ENCODE results near the gene LRMDA.

DNA sequence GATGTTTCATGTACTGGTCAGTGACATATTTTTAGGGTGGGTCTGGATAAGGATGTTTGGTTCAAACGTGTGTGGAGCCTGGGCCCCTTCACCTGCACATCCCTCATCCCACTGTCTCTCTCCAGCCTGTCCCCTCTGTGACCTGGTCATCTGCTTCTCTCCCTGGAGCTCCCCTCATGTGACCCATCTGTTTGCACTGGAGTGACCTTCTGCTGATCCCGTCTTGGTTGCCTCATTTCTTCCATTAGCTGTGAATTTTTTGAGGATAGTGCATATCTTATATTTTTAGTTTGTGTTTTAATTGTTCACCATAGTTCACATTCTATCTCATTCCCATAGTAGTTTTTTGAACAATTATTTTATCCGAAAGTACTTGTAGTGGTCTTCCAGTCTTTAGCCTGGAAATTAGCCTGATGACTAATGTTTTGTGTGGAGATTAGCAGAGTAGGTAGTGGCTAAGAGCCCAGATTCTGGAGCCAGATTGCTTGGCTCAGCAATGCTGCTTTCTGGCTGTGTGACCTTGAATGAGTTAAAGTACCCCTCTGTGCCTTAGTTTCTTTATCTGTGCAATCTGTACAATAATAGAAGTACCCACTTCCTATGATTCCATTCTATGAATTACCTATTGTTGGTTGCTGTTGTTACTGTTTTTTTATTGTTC is 224.5 kb downstream of the LRMDA start:
- TF ChIP-seq CTCF (IDR thresholded peaks at IDR 0.05; ENCODE audit: low read depth, low read length) (no peak), EZH2phosphoT487 (IDR thresholded peaks at IDR 0.05; ENCODE audit: low read depth) (no peak)

All from OCI-LY3 (cell line).